Liver (tissue), 9 donors: ENCODE measurements around the gene IFNAR1. TPM values are rescaled to one million over a fixed set of nuclear protein-coding genes. Genes with fewer than 3 reads are reported as not detected.

Experiments
- DNase-seq: peaks from one replicate; pipeline ENCODE4 v3.0.0-alpha.2; 2017; ENCODE audit warnings: low spot score
- H3K27ac ChIP-seq, 2 donors: one replicate each; pipeline ENCODE4 v1.7.0; 2013; ENCODE audit warnings: inconsistent platforms in 2 of 2, low read length in 2 of 2, control low read depth in 1 of 2, low read depth in 1 of 2, mild to moderate bottlenecking in 1 of 2
- H3K27me3 ChIP-seq, 4 donors: one replicate each; pipeline versions ENCODE4 v1.6.1 to v1.7.0; 2013; ENCODE audit warnings: low read length in 3 of 4, inconsistent platforms in 1 of 4, mild to moderate bottlenecking in 1 of 4, moderate library complexity in 1 of 4; ENCODE audit not compliant: control insufficient read depth in 4 of 4, insufficient read depth in 4 of 4
- H3K36me3 ChIP-seq, 4 donors: one replicate each; pipeline versions ENCODE4 v1.6.1 to v1.7.0; 2013; ENCODE audit warnings: low read length in 3 of 4, mild to moderate bottlenecking in 3 of 4, low read depth in 1 of 4, moderate library complexity in 1 of 4; ENCODE audit not compliant: control insufficient read depth in 4 of 4, insufficient read depth in 3 of 4
- H3K4me1 ChIP-seq, 4 donors: one replicate each; pipeline versions ENCODE4 v1.6.1 to v1.7.0; 2013; ENCODE audit warnings: low read length in 3 of 4, mild to moderate bottlenecking in 3 of 4, moderate library complexity in 1 of 4; ENCODE audit not compliant: control insufficient read depth in 4 of 4, insufficient read depth in 4 of 4
- H3K4me3 ChIP-seq, 3 donors: one replicate each; pipeline versions ENCODE4 v1.6.1 to v1.7.0; 2013; ENCODE audit warnings: low read length in 3 of 3, control low read depth in 1 of 3, low read depth in 1 of 3, mild to moderate bottlenecking in 1 of 3
- H3K9ac ChIP-seq, 2 donors: one replicate each; pipeline ENCODE4 v1.7.0; 2013; ENCODE audit warnings: low read length in 2 of 2, mild to moderate bottlenecking in 2 of 2, moderate library complexity in 2 of 2, control low read depth in 1 of 2, low read depth in 1 of 2
- H3K9me3 ChIP-seq, 4 donors: one replicate each; pipeline versions ENCODE4 v1.6.1 to v1.7.0; 2013; ENCODE audit warnings: low read length in 3 of 4; ENCODE audit not compliant: control insufficient read depth in 4 of 4
- ATF3 ChIP-seq: IDR thresholded peaks from 2 replicates; pipeline ENCODE4 v1.6.1; 2016; ENCODE audit warnings: antibody characterized with exemption
- CTCF ChIP-seq: fragments of 150-350 bp; IDR thresholded peaks from 2 replicates; pipeline ENCODE4 v1.5.1; 2017; ENCODE audit warnings: improper control_type of control experiment, low read depth, low read length; ENCODE audit not compliant: missing input control
- EGR1 ChIP-seq, 2 donors: IDR thresholded peaks; 2 replicates each; pipeline ENCODE4 v1.6.1; 2016 to 2018; ENCODE audit warnings: antibody characterized with exemption in 2 of 2, low read depth in 2 of 2
- FOXA1 ChIP-seq: IDR thresholded peaks from 2 replicates; pipeline ENCODE4 v1.6.1; 2016; ENCODE audit warnings: antibody characterized with exemption
- FOXA2 ChIP-seq: IDR thresholded peaks from 2 replicates; pipeline ENCODE4 v1.6.1; 2016; ENCODE audit warnings: antibody characterized with exemption
- GABPA ChIP-seq, 2 donors: IDR thresholded peaks in 1 of 2; conservative IDR thresholded peaks in 1 of 2; 2 replicates each; pipeline ENCODE4 v1.6.1; 2016; ENCODE audit warnings: antibody characterized with exemption in 2 of 2, mild to moderate bottlenecking in 1 of 2, moderate library complexity in 1 of 2
- HNF4A ChIP-seq, 2 donors: conservative IDR thresholded peaks; 2 replicates each; pipeline ENCODE4 v1.6.1; 2016; ENCODE audit warnings: antibody characterized with exemption in 2 of 2, mild to moderate bottlenecking in 2 of 2
- HNF4G ChIP-seq: IDR thresholded peaks from 2 replicates; pipeline ENCODE4 v1.6.1; 2016; ENCODE audit warnings: antibody characterized with exemption
- JUND ChIP-seq, 2 donors: IDR thresholded peaks; 2 replicates each; pipeline ENCODE4 v1.6.1; 2016; ENCODE audit warnings: antibody characterized with exemption in 2 of 2
- MAX ChIP-seq: IDR thresholded peaks from 2 replicates; pipeline ENCODE4 v1.6.1; 2016; ENCODE audit warnings: antibody characterized with exemption
- NR2F2 ChIP-seq: IDR thresholded peaks from 2 replicates; pipeline ENCODE4 v1.6.1; 2016; ENCODE audit warnings: antibody characterized with exemption
- RAD21 ChIP-seq, 2 donors: IDR thresholded peaks; 2 replicates each; pipeline ENCODE4 v1.6.1; 2016; ENCODE audit warnings: antibody characterized with exemption in 2 of 2, mild to moderate bottlenecking in 2 of 2
- REST ChIP-seq: IDR thresholded peaks from 2 replicates; pipeline ENCODE4 v1.6.1; 2016; ENCODE audit warnings: antibody characterized with exemption, mild to moderate bottlenecking
- RXRA ChIP-seq, 2 donors: IDR thresholded peaks; 2 replicates each; pipeline ENCODE4 v1.6.1; 2017 to 2018; ENCODE audit warnings: antibody characterized with exemption in 2 of 2, mild to moderate bottlenecking in 1 of 2
- SP1 ChIP-seq: IDR thresholded peaks from 2 replicates; pipeline ENCODE4 v1.6.1; 2018; ENCODE audit warnings: antibody characterized with exemption, mild to moderate bottlenecking
- TAF1 ChIP-seq: conservative IDR thresholded peaks from 2 replicates; pipeline ENCODE4 v1.6.1; 2016; ENCODE audit warnings: antibody characterized with exemption, mild to moderate bottlenecking
- YY1 ChIP-seq: IDR thresholded peaks from 2 replicates; pipeline ENCODE4 v1.6.1; 2016; ENCODE audit warnings: antibody characterized with exemption, mild to moderate bottlenecking
- ZBTB33 ChIP-seq: IDR thresholded peaks from 2 replicates; pipeline ENCODE4 v1.6.1; 2016; ENCODE audit warnings: antibody characterized with exemption
- WGBS: extraction: QIAGEN DNeasy Blood & Tissue Kit; methylation state at CpG from one replicate; pipeline ENCODE4 v1.1.7; 2013; 5-methylcytosine and 5-hydroxymethylcytosine counted together
- polyA plus RNA-seq, 2 donors: library from polyadenylated mRNA; stranded (reverse) in 1 of 2; unstranded in 1 of 2; fragments of 200-250 nt in 1 of 2; fragments of >200 nt in 1 of 2; fragmentation: Nextera tagmentation in 1 of 2; extraction: Ambion mirVana in 1 of 2; gene quantifications; one replicate each; pipeline versions ENCODE4 v1.2.1 to v1.2.3, GENCODE V29; 2013 to 2015
- total RNA-seq, 2 donors: library from RNA; depleted of rRNA; stranded (reverse); fragments of >200 nt; gene quantifications; one replicate each; pipeline ENCODE4 v1.2.3, GENCODE V29; 2014
- donor health status: healthy.
- donor health status: healthy.
- donor health status: healthy.
- donor health status: healthy.
- donor health status: healthy.

IFNAR1 gene
- total and polyA plus RNA-seq, 4 donors = 31.1 to 54.3 (median 46.2) TPM

- peak; percentile 45 for DNase-seq
- Histone ChIP-seq H3K27me3 (no peaks in the 10 kb centered on the region), H3K4me1 (peaks cover 0 to 2% (median 0%) of the 10 kb centered on the region in 4 donors), H3K27ac (peak overlapping the region; percentile 10 to 42), H3K9ac (no peak overlapping the region), H3K4me3 (no peak overlapping the region), H3K36me3 (no peaks in the 10 kb centered on the region), H3K9me3 (no peaks in the 10 kb centered on the region)
- TF ChIP-seq FOXA1 (no peak), MAX (no peak), ATF3 (no peak), RXRA (IDR thresholded peaks at IDR 0.05) (peak in 1 of 2 donors; percentile 13), FOXA2 (no peak), RAD21 (IDR thresholded peaks at IDR 0.05) (peak; percentile 84 to 85), SP1 (no peak), CTCF (peak; percentile 60), TAF1 (no peak)
- WGBS = 15% methylated on average over 4 of the region's 4 CpGs
Observed at GRCh38 chr21:33374450-33375096, 49.8 kb downstream of the IFNAR1 start.

- Histone ChIP-seq H3K27me3 (no peaks in the 10 kb centered on the region), H3K27ac (no peak overlapping the region), H3K4me1 (peaks cover 0 to 2% (median 0%) of the 10 kb centered on the region in 4 donors), H3K9me3 (no peaks in the 10 kb centered on the region), H3K4me3 (no peak overlapping the region), H3K36me3 (no peaks in the 10 kb centered on the region), H3K9ac (no peak overlapping the region)
- TF ChIP-seq GABPA (IDR thresholded peaks at IDR 0.05 in 1 of 2, conservative IDR thresholded peaks at IDR 0.05 in 1 of 2) = no peak
- no peak for TF ChIP-seq HNF4G
- no peak for TF ChIP-seq NR2F2
- TF ChIP-seq FOXA1 = no peak
- no peak for TF ChIP-seq EGR1 (IDR thresholded peaks at IDR 0.05; ENCODE audit: low read depth in 2 of 2)
- TF ChIP-seq SP1 = no peak
- TF ChIP-seq ZBTB33 = no peak
- no peak for TF ChIP-seq HNF4A (conservative IDR thresholded peaks at IDR 0.05)
- no peak for TF ChIP-seq RXRA (IDR thresholded peaks at IDR 0.05)
- no peak for TF ChIP-seq FOXA2
- no peak for TF ChIP-seq ATF3
- TF ChIP-seq MAX = no peak
- no peak for TF ChIP-seq CTCF
- TF ChIP-seq TAF1 = no peak
- no peak for TF ChIP-seq YY1
- no peak for TF ChIP-seq RAD21 (IDR thresholded peaks at IDR 0.05)
- no peak for TF ChIP-seq REST
- TF ChIP-seq JUND (IDR thresholded peaks at IDR 0.05) = no peak
- DNase-seq = no peak
- 62% methylated on average over 5 of the region's 5 CpGs for WGBS
Observed at GRCh38 chr21:33375101-33375644, 50.4 kb downstream of the IFNAR1 start.
